ENCODE results near the gene LTBP2. TPM values are rescaled to one million over a fixed set of nuclear protein-coding genes. Genes with fewer than 3 reads are reported as not detected.

LTBP2 gene
- total RNA-seq, 6 experiments from 2014 or later, result 0.46 to 3.5 (median 1.7) TPM

GRCh38 chr14:74557691-74558090, 54.3 kb downstream of the LTBP2 start:
- DNase-seq (peak in 1 of 3 donors; percentile 50), ATAC-seq (no peak)
- Histone ChIP-seq H3K9me3 (no peaks in the 10 kb centered on the region), H3K27me3 (no peaks in the 10 kb centered on the region), H3K4me1 (no peaks in the 10 kb centered on the region), H3K27ac (no peak overlapping the region), H3K36me3 (no peaks in the 10 kb centered on the region), H3K4me3 (no peak overlapping the region)
- TF ChIP-seq, protein P1, sequence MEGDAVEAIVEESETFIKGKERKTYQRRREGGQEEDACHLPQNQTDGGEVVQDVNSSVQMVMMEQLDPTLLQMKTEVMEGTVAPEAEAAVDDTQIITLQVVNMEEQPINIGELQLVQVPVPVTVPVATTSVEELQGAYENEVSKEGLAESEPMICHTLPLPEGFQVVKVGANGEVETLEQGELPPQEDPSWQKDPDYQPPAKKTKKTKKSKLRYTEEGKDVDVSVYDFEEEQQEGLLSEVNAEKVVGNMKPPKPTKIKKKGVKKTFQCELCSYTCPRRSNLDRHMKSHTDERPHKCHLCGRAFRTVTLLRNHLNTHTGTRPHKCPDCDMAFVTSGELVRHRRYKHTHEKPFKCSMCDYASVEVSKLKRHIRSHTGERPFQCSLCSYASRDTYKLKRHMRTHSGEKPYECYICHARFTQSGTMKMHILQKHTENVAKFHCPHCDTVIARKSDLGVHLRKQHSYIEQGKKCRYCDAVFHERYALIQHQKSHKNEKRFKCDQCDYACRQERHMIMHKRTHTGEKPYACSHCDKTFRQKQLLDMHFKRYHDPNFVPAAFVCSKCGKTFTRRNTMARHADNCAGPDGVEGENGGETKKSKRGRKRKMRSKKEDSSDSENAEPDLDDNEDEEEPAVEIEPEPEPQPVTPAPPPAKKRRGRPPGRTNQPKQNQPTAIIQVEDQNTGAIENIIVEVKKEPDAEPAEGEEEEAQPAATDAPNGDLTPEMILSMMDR (IDR thresholded peaks at IDR 0.05), result no peak
- TF ChIP-seq POLR2A (IDR thresholded peaks at IDR 0.05), result no peak
- intact Hi-C loops (cut with DNase I), result no loop called here
- 93% methylated on average over 4 of the region's 5 CpGs for WGBS (ENCODE audit: insufficient coverage, low coverage, low lambda C conversion rate, missing lambda C conversion rate)

DNA sequence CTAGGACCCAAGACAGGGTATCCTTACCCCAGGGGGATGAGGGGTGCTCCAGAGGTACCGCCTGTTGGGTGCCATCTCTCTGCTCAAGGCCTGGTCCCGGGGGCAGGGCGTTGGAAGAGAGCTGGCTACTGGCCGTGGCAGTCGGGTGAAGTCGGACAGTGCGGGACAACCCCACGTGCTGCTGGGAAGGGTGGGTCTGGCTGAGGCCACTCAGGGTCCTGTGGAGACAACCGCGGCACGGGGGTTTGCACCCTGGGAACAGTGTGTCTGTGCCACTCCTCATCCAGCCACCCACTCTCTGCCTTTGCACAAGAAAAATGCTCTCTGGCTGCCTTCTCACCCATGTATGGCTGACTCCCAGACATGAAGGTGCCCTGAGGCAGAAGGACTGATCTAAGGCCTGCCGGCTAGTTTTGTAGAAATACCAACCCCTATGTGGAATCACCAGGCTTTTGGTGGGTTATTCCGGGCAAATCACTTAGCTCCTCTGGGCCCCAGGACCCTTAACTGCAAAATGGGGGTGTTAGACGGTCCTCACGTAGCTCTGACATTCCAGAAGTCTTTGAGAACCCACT, 56.5 kb downstream of the LTBP2 start:
- TF ChIP-seq POLR2A (IDR thresholded peaks at IDR 0.05), result no peak
- TF ChIP-seq, protein P1 (IDR thresholded peaks at IDR 0.05), result no peak
- Histone ChIP-seq H3K4me1 (no peaks in the 10 kb centered on the region), H3K9me3 (no peaks in the 10 kb centered on the region), H3K4me3 (no peak overlapping the region), H3K27me3 (no peaks in the 10 kb centered on the region), H3K36me3 (no peaks in the 10 kb centered on the region), H3K27ac (no peak overlapping the region)
- WGBS (ENCODE audit: insufficient coverage, low coverage, low lambda C conversion rate, missing lambda C conversion rate), result 70% methylated on average over 3 of the region's 15 CpGs
- intact Hi-C loops (cut with DNase I), result no loop called here
- ATAC-seq (no peak), DNase-seq (peak in 1 of 3 donors; percentile 49)

- Histone ChIP-seq H3K4me3 (no peak overlapping the region), H3K36me3 (no peaks in the 10 kb centered on the region), H3K4me1 (no peaks in the 10 kb centered on the region), H3K27me3 (no peaks in the 10 kb centered on the region), H3K27ac (no peak overlapping the region), H3K9me3 (no peaks in the 10 kb centered on the region)
- DNase-seq, result peak in 1 of 3 donors; percentile 12
- ATAC-seq, result no peak
- WGBS (ENCODE audit: insufficient coverage, low coverage, low lambda C conversion rate, missing lambda C conversion rate), result 70% methylated on average over 8 of the region's 8 CpGs
- intact Hi-C loops (cut with DNase I), result no loop called here
- no peak for TF ChIP-seq POLR2A (IDR thresholded peaks at IDR 0.05)
- TF ChIP-seq, protein P1 (IDR thresholded peaks at IDR 0.05), result no peak
These were observed 57.2 kb downstream of the LTBP2 start for GRCh38 chr14:74554742-74555362.

DNA sequence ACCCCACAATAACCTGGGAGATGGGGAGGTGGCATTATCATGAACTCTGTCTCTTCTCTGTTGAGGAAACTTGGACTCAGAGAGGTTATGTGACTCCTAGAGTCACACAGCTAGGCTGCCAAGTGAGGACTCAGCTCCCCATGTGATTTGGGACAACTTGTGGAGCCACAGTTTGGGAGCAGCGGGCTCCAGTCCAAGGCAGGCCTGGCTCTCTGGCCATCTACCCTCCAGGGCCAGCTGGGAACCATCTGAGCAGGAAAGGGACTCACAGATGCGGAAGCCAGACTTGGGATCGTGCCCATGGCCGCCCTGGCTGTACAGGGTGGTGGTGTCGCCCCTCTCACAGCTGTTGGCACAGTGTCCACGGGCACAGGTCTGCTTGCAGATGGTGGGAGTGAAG, 59.4 kb downstream of the LTBP2 start:
- no peaks in the 10 kb centered on the region for H3K4me1 ChIP-seq
- no peaks in the 10 kb centered on the region for H3K36me3 ChIP-seq
- DNase-seq, result peak in 2 of 3 donors; percentile 54 to 57
- no peak overlapping the region for H3K4me3 ChIP-seq
- ATAC-seq, result peak in 1 of 4 donors; percentile 40
- WGBS (ENCODE audit: insufficient coverage, low coverage, low lambda C conversion rate, missing lambda C conversion rate), result 20% methylated on average over 1 of the region's 6 CpGs
- TF ChIP-seq, protein P1 (IDR thresholded peaks at IDR 0.05), result no peak
- TF ChIP-seq POLR2A (IDR thresholded peaks at IDR 0.05), result no peak
- no peak overlapping the region for H3K27ac ChIP-seq
- no peaks in the 10 kb centered on the region for H3K9me3 ChIP-seq
- intact Hi-C loops (cut with DNase I), result no loop called here
- H3K27me3 ChIP-seq, result no peaks in the 10 kb centered on the region
